ENCODE data around the gene EHMT1. TPM values are rescaled to one million over a fixed set of nuclear protein-coding genes. Genes with fewer than 3 reads are reported as not detected.

Gene EHMT1
- total and polyA plus RNA-seq, 2 of the 13 experiments (the other 11 are each of a cell fraction or from before 2014, with no cell fraction given) = 23.0 to 27.1 TPM

DNA sequence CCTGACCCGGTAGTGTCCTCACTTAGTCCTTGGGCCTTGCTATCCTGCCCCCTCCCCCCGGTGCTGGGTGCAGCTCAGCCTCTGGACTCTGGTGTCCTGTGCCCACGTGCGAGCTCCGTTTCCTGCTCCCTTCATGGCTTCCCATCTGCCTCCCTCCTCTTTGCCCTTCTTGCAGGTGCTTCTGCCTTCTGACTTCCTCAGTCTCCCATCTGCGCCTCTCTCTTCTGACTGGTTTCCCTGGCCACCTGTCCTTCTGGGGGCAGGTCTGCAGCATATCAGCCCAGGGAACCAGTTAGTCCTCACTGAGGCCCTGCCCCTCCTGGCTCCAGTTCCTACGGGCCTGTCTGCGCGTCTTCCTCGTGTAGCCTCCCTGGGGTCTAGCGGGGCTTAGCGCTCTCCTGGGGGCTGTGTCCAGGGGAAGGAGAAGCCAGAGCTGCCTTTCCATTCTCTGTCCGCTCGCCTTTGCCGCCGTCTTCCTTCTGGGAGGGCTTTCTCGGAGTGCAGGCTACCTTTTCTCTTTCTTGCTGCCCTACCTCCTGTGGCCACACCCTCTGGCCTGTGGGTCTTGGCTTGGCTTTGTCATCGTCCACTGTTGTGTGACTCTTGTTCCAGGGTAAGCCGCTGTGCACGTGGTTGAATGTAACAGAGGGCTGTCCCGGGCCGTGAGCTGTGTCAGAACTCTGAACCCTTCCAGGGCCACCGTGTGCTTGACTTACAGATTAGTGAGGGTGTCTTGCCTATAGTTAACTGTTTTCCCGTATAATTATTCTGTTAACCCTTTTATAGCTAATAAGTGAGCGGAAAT is 51.8 kb downstream of the EHMT1 start (continued):
- TF ChIP-seq ZNF646 (CRISPR knock-in tag; IDR thresholded peaks at IDR 0.05) = peak; percentile 80
- no peak for TF ChIP-seq CSRNP2 (CRISPR knock-in tag; conservative IDR thresholded peaks at IDR 0.05; ENCODE audit: low read depth)
- no peak for TF ChIP-seq ZNF234 (CRISPR knock-in tag; conservative IDR thresholded peaks at IDR 0.05)
- TF ChIP-seq DPF2 (CRISPR knock-in tag; IDR thresholded peaks at IDR 0.05; ENCODE audit: borderline replicate concordance, low read depth) = no peak; the same call in 1 of the 2 replicates
- TF ChIP-seq MZF1 (CRISPR knock-in tag; IDR thresholded peaks at IDR 0.05; ENCODE audit: borderline replicate concordance) = no peak
- TF ChIP-seq ZNF350 (CRISPR knock-in tag; IDR thresholded peaks at IDR 0.05; ENCODE audit: borderline replicate concordance, low read depth) = peak; percentile 78
- no peak for TF ChIP-seq MTA3 (CRISPR knock-in tag; IDR thresholded peaks at IDR 0.05)
- TF ChIP-seq, protein P1, sequence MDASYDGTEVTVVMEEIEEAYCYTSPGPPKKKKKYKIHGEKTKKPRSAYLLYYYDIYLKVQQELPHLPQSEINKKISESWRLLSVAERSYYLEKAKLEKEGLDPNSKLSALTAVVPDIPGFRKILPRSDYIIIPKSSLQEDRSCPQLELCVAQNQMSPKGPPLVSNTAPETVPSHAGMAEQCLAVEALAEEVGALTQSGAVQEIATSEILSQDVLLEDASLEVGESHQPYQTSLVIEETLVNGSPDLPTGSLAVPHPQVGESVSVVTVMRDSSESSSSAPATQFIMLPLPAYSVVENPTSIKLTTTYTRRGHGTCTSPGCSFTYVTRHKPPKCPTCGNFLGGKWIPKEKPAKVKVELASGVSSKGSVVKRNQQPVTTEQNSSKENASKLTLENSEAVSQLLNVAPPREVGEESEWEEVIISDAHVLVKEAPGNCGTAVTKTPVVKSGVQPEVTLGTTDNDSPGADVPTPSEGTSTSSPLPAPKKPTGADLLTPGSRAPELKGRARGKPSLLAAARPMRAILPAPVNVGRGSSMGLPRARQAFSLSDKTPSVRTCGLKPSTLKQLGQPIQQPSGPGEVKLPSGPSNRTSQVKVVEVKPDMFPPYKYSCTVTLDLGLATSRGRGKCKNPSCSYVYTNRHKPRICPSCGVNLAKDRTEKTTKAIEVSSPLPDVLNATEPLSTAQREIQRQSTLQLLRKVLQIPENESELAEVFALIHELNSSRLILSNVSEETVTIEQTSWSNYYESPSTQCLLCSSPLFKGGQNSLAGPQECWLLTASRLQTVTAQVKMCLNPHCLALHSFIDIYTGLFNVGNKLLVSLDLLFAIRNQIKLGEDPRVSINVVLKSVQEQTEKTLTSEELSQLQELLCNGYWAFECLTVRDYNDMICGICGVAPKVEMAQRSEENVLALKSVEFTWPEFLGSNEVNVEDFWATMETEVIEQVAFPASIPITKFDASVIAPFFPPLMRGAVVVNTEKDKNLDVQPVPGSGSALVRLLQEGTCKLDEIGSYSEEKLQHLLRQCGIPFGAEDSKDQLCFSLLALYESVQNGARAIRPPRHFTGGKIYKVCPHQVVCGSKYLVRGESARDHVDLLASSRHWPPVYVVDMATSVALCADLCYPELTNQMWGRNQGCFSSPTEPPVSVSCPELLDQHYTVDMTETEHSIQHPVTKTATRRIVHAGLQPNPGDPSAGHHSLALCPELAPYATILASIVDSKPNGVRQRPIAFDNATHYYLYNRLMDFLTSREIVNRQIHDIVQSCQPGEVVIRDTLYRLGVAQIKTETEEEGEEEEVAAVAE (CRISPR knock-in tag; IDR thresholded peaks at IDR 0.05; ENCODE audit: borderline replicate concordance) = no peak
- peak; percentile 41; the same call in 1 of the 2 replicates for TF ChIP-seq MEIS2 (CRISPR knock-in tag; IDR thresholded peaks at IDR 0.05)

All from HepG2 (cell line).